OCI-LY1 (cell line): Measurements from ENCODE around the gene NKAIN2.

Experiments
- EZH2 ChIP-seq: fragments of 200-600 bp; sonication (generic), shearing (Covaris generic); IDR thresholded peaks from 2 replicates; pipeline ENCODE4 v1.8.0; 2017; ENCODE audit warnings: borderline replicate concordance, mixed run types, mild to moderate bottlenecking, antibody characterized with exemption, low read length, moderate library complexity, mixed read lengths
- TF ChIP-seq, protein P1 (sequence below): fragments of 200-600 bp; sonication (generic), shearing (Covaris generic); IDR thresholded peaks from 2 replicates; pipeline ENCODE4 v1.5.1; 2017; ENCODE audit warnings: mild to moderate bottlenecking, antibody characterized with exemption, low read length, moderate library complexity, mixed read lengths

DNA sequence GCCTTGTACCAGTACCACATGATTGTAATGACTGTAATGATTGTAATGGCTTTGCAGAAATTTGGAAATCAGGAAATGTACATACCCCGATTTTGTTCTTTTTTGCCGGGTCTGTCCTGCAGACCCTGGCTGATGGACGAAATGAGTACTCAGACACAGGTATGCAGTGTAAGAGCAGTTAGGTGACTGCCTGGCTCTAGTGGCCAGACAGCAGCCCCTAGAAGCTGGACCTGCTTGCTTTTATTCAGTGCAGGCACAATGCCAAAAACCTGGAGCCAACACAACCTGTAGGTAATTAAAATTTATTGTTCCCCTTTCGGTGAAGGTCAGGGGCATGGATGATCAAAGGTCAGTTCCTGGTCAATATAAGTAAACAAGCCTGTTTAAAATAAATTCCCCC, 346.0 kb downstream of the NKAIN2 start:
- TF ChIP-seq, protein P1, sequence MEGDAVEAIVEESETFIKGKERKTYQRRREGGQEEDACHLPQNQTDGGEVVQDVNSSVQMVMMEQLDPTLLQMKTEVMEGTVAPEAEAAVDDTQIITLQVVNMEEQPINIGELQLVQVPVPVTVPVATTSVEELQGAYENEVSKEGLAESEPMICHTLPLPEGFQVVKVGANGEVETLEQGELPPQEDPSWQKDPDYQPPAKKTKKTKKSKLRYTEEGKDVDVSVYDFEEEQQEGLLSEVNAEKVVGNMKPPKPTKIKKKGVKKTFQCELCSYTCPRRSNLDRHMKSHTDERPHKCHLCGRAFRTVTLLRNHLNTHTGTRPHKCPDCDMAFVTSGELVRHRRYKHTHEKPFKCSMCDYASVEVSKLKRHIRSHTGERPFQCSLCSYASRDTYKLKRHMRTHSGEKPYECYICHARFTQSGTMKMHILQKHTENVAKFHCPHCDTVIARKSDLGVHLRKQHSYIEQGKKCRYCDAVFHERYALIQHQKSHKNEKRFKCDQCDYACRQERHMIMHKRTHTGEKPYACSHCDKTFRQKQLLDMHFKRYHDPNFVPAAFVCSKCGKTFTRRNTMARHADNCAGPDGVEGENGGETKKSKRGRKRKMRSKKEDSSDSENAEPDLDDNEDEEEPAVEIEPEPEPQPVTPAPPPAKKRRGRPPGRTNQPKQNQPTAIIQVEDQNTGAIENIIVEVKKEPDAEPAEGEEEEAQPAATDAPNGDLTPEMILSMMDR = no peak
- TF ChIP-seq EZH2 = no peak
